Esophagus (tissue), 2 donors: Measurements from ENCODE around the gene CATSPER1. TPM values are rescaled to one million over a fixed set of nuclear protein-coding genes. Genes with fewer than 3 reads are reported as not detected.
A peak's percentile ranks its signal among the peaks of the same experiment; 100 is the strongest.

ENCODE experiments used
- H3K27ac ChIP-seq, 2 donors: one replicate each; pipeline ENCODE4 v1.5.1; 2013; ENCODE audit warnings: low read depth in 2 of 2, mild to moderate bottlenecking in 2 of 2, inconsistent platforms in 1 of 2, low read length in 1 of 2, moderate library complexity in 1 of 2
- H3K27me3 ChIP-seq, 2 donors: one replicate each; pipeline ENCODE4 v1.6.1; 2013; ENCODE audit warnings: low read length in 2 of 2, control low read depth in 1 of 2, mild to moderate bottlenecking in 1 of 2; ENCODE audit not compliant: insufficient read depth in 2 of 2, control insufficient read depth in 1 of 2
- H3K36me3 ChIP-seq, 2 donors: one replicate each; pipeline ENCODE4 v1.6.1; 2013; ENCODE audit warnings: low read length in 1 of 2; ENCODE audit not compliant: control insufficient read depth in 2 of 2, insufficient read depth in 2 of 2
- H3K4me1 ChIP-seq, 2 donors: one replicate each; pipeline ENCODE4 v1.6.1; 2013; ENCODE audit warnings: low read length in 1 of 2; ENCODE audit not compliant: control insufficient read depth in 2 of 2, insufficient read depth in 2 of 2
- H3K4me3 ChIP-seq, 2 donors: one replicate each; pipeline ENCODE4 v1.5.1; 2013; ENCODE audit warnings: low read length in 2 of 2, mild to moderate bottlenecking in 2 of 2, low read depth in 1 of 2, moderate library complexity in 1 of 2
- H3K9me3 ChIP-seq, 2 donors: one replicate each; pipeline ENCODE4 v1.6.1; 2013; ENCODE audit warnings: mild to moderate bottlenecking in 2 of 2, low read depth in 1 of 2, low read length in 1 of 2, moderate library complexity in 1 of 2; ENCODE audit not compliant: control insufficient read depth in 2 of 2, insufficient read depth in 1 of 2
- WGBS, 2 donors: extraction: QIAGEN DNeasy Blood & Tissue Kit; methylation state at CpG; one replicate each; pipeline ENCODE4 v1.1.7; 2013; 5-methylcytosine and 5-hydroxymethylcytosine counted together
- polyA plus RNA-seq, 2 donors: library from polyadenylated mRNA; stranded (reverse); fragments of 200-250 nt; gene quantifications; one replicate each; pipeline ENCODE4 v1.2.3, GENCODE V29; 2013
- donor health status: healthy with polysubstance abuse.
- donor health status: Bipolar disorder and iron deficiency.

The CATSPER1 gene
- polyA plus RNA-seq, 2 donors, result 0.05 to 0.06 TPM

DNA sequence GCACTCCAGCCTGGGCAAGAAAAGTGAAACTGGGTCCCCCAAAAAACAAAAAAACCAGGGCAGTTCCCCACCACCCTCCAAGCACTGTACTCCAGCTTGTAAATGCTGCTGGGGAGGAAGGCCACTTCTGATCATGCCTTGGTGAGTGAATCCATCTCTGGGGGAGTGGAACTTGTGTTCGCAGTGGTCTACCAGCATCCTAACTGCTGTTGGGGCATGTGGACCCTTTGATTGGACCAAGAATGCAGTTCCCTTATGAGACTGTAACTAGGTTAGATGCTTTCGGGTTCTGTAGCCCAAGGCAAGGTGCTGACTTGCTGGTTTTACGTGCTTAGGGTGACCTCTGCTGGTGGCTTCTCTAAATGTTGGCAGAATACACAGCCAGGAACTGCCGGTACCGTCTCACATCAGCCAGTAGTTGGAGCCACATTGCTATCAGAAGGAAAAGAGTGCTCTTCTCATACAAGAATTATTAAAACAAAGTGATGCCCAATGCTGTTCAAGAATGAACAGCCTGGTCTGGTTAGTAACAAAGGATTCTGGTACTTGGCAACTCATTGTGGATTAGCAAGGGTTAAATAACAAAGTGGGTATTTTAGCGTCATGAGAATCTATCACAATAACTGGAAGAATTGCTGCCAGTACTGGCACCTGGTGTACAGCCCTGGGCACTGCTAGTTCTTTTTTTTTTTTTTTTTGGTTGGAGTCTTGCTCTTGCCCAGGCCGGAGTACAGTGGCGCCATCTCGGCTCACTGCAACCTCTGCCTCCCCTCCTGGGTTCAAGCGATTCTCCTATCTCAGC, 37.3 kb downstream of the CATSPER1 start:
- Histone ChIP-seq H3K9me3 (no peaks in the 10 kb centered on the region), H3K27ac (peak overlapping the region in 1 of 2 donors; percentile 30), H3K27me3 (no peaks in the 10 kb centered on the region), H3K4me1 (no peaks in the 10 kb centered on the region), H3K4me3 (no peak overlapping the region), H3K36me3 (no peaks in the 10 kb centered on the region)
- 18 to 20% methylated on average over 10 of the region's 10 CpGs for WGBS, 2 donors

GRCh38 chr11:65987336-65987735, 38.9 kb downstream of the CATSPER1 start:
- no peaks in the 10 kb centered on the region for H3K27me3 ChIP-seq
- 86 to 88% methylated on average over 9 of the region's 9 CpGs for WGBS, 2 donors
- H3K27ac ChIP-seq, result no peak overlapping the region
- no peaks in the 10 kb centered on the region for H3K36me3 ChIP-seq
- no peaks in the 10 kb centered on the region for H3K4me1 ChIP-seq
- no peak overlapping the region for H3K4me3 ChIP-seq
- H3K9me3 ChIP-seq, result no peaks in the 10 kb centered on the region

DNA sequence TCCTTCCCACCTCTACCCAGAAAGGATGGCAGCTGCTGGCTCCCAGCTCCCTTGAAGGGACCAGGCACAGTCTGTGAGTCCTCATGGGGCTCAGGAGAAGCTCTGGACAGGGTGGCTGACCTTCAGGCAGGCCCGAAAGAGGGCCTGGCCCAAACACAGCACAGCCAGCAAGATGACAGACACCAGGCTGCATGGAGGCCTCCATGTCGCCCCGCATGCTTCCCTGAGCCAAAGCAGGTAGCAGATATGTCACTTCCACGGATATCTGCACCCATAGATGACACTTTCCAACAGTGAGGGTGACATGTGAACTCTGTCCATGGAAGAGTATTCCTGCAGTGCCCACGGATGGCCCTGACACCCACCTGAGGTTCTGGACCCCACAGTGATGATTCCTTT, 42.7 kb downstream of the CATSPER1 start:
- Histone ChIP-seq H3K4me3 (no peak overlapping the region), H3K36me3 (peaks cover 0 to 9% of the 10 kb centered on the region in 2 donors), H3K4me1 (no peaks in the 10 kb centered on the region), H3K9me3 (no peaks in the 10 kb centered on the region), H3K27me3 (no peaks in the 10 kb centered on the region), H3K27ac (no peak overlapping the region)
- 84 to 85% methylated on average over 5 of the region's 5 CpGs for WGBS, 2 donors

DNA sequence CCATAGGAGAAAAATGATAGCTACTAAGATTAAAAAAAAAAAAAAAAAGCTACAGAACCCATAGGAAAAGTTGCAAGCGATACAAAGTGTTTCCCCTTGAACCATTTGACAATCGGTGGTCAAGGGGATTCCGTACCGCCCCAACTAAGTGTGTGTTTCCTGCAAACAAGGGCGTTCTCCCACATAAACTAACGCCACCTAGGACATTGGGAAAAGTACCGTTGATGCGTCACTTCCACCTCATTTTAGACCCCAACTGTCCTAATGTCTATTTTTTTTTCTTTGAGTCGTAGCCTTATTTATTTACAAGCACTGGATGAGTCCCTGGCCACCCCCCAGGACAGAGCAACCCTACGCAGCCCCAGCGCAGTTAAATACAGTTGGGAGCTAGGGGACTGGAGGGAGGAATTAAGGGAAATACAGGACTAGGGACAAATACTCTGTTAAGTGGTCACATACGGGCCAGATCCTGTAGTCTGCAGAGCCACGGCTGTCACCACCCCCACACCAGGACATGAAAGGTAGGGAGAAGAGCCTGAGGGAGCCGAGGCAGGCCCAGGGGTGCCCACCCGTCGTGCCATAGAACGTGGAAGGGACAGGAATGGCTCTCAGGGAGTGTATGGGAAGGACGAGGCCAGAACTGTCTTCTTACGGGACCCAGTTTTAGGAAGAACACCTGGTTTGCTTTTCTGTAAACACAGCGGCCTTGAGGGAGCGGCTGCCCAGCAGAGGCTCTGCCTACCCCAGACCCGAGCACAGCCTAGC, 43.3 kb downstream of the CATSPER1 start:
- Histone ChIP-seq H3K27me3 (no peaks in the 10 kb centered on the region), H3K4me1 (no peaks in the 10 kb centered on the region), H3K27ac (no peak overlapping the region), H3K9me3 (no peaks in the 10 kb centered on the region), H3K36me3 (peaks cover 0 to 14% of the 10 kb centered on the region in 2 donors), H3K4me3 (no peak overlapping the region)
- 73% methylated on average over 22 of the region's 22 CpGs for WGBS, 2 donors

DNA sequence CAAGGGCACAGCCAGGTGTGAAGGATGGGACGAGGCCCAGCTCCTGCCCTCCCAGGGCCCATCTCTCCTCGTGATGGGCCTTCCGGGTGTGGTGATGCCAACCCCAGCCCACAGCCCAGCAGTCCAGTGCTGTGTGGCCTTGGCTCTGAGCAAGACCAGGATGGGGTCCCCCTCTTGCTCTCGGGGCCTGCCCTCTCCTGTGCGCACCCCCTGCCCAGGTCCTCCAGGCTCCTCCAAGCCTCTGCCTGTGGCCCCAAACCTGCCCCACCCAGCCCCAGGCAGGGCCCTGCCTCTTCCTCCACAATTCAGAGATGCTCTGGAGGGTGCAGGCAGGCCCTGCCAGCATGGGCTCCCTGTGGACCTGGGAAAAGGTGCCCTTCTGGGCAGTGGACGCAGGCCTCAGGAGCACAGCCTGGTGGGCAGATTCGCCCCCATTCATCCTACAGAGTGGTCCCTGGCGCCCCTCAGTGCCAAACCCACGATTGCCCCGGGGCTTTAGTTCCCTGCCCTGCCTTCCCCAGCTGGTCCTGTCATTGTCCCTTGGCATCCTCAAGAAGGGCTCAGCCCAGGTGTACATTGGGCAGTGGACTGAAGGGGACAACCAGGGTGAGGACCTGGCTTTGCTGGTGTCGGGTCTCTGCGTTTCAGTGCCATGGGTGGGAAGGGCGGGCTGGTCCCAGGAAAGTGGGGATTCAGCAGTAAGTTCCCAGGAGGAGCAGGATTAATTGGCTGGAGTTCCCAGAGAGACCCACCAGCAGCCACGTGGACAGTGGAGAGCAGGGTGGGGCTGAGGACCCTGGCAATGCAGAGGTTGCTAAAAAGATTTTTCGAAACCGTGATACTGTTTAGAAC, 44.1 kb downstream of the CATSPER1 start:
- 69 to 74% methylated on average over 16 of the region's 16 CpGs for WGBS, 2 donors
- Histone ChIP-seq H3K4me3 (no peak overlapping the region), H3K36me3 (peaks cover 0 to 22% of the 10 kb centered on the region in 2 donors), H3K27me3 (no peaks in the 10 kb centered on the region), H3K9me3 (no peaks in the 10 kb centered on the region), H3K4me1 (no peaks in the 10 kb centered on the region), H3K27ac (no peak overlapping the region)

- WGBS, 2 donors, result 73 to 80% methylated on average over 12 of the region's 12 CpGs
- Histone ChIP-seq H3K4me3 (no peak overlapping the region), H3K27ac (no peak overlapping the region), H3K4me1 (no peaks in the 10 kb centered on the region), H3K9me3 (no peaks in the 10 kb centered on the region), H3K36me3 (peaks cover 0 to 32% of the 10 kb centered on the region in 2 donors), H3K27me3 (no peaks in the 10 kb centered on the region)
Measured at GRCh38 chr11:65981101-65981740, 45.1 kb downstream of the CATSPER1 start.

GRCh38 chr11:65979261-65979759, 47.0 kb downstream of the CATSPER1 start:
- no peaks in the 10 kb centered on the region for H3K9me3 ChIP-seq
- no peak overlapping the region for H3K27ac ChIP-seq
- H3K4me1 ChIP-seq, result no peaks in the 10 kb centered on the region
- peaks cover 0 to 36% of the 10 kb centered on the region in 2 donors for H3K36me3 ChIP-seq
- 82 to 86% methylated on average over 10 of the region's 10 CpGs for WGBS, 2 donors
- H3K4me3 ChIP-seq, result no peak overlapping the region
- no peaks in the 10 kb centered on the region for H3K27me3 ChIP-seq

GRCh38 chr11:65978391-65979238, 47.7 kb downstream of the CATSPER1 start:
- Histone ChIP-seq H3K27ac (no peak overlapping the region), H3K36me3 (peaks cover 0 to 36% of the 10 kb centered on the region in 2 donors), H3K4me3 (no peak overlapping the region), H3K4me1 (no peaks in the 10 kb centered on the region), H3K27me3 (no peaks in the 10 kb centered on the region), H3K9me3 (no peaks in the 10 kb centered on the region)
- WGBS, 2 donors, result 89 to 90% methylated on average over 28 to 34 of the region's 34 CpGs
